Brain microvascular endothelial cell (primary cell): ENCODE data around the gene LIMS2.

Experiments used
- DNase-seq: peaks from one replicate; pipeline ENCODE4 v3.0.0-alpha.2; 2020
- H3K27ac ChIP-seq: fragments of 250-450 bp; sonication (Bioruptor Pico); 2 replicates; pipeline ENCODE4 v1.5.1; 2020; ENCODE audit warnings: mild to moderate bottlenecking, moderate library complexity
- H3K27me3 ChIP-seq: fragments of 250-450 bp; sonication (Bioruptor Pico); replicated peaks from 2 replicates; pipeline ENCODE4 v1.5.1; 2020; ENCODE audit warnings: mild to moderate bottlenecking
- H3K36me3 ChIP-seq: fragments of 250-450 bp; sonication (Bioruptor Pico); replicated peaks from 2 replicates; pipeline ENCODE4 v1.5.1; 2020; ENCODE audit warnings: mild to moderate bottlenecking
- H3K4me3 ChIP-seq: 2 replicates; pipeline ENCODE4 v1.5.1; 2011; ENCODE audit warnings: low read depth, mild to moderate bottlenecking, control low read depth, low read length, moderate library complexity
- in situ Hi-C: cut with HindIII; loops from 2 replicates; pipeline ENCODE4 v1.10.0; 2017; ENCODE audit warnings: low sequenced_read_pairs, low pct_ligation_motif_present
- TF ChIP-seq, protein P1 (sequence below): IDR thresholded peaks from 2 replicates; pipeline ENCODE4 v1.5.1; 2011; ENCODE audit warnings: low read depth, mild to moderate bottlenecking, moderate library complexity, low read length, control low read depth, inconsistent platforms; ENCODE audit errors: missing control alignments

The LIMS2 gene

DNA sequence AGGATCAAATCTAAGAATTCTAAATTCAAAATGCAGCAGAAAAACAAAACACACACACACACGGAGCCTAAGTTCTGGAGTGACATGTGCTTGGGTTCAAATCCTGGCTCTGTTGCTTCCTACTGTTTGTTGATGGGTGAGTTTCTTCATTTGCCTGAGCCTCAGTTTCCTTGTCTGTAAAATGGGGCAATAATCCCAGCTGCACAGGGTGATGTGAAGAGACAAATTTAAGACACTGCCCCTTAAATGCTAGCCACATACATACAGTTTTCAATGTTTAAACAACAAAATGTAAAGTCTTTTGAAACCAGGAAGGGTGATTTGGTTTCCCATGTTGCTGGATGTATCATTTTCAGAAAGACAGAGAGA, 30.3 kb downstream of the LIMS2 start:
- Histone ChIP-seq H3K27ac (no peak overlapping the region), H3K27me3 (no peaks in the 10 kb centered on the region)
- in situ Hi-C loops, result no loop called here

DNA sequence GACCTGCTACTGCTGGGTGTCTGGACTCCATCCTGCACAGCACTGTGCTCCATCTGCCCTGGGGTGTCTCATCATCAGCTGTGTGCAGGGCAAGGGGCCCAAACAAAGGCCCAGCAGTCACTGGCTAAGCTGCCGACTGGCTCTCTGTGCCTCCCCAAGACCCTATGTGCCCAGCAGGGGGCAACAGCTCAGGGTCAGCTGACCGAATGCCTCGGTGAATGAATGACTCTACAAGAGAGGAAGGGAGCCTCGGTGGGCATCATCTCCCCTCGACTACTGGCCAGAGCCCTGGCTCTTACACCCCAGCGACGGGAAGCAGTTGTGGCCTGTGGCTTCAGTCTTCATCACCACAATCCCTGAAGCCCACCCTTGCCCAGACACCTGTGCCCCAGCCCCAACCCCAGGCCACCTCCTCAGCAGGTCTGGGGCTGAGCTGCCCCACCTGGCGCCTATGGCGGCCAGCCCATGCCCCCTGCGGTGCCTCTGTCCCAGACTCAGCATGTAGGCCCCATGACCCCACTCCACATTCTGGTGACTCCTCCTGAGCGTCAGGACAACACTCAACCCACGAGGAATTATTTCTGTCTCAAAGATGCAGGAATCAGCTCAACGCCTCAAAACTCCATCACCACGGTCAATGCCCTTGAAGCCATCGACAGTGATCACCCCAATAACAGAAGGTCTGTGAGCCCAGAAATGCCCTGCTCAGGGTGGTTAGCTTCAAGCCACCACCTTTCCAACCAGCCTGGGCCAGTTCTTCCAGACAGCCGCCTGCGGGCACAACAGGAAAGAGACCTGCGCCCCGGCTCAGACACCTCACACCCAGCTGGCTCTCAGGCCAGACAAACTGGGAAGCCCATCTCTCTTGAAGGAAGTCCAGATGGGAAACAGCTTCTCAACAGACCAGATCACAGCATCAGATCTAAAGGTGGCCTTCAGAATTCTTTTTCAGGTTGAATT, 31.0 kb downstream of the LIMS2 start:
- H3K4me3 ChIP-seq, result no peak overlapping the region
- TF ChIP-seq, protein P1, sequence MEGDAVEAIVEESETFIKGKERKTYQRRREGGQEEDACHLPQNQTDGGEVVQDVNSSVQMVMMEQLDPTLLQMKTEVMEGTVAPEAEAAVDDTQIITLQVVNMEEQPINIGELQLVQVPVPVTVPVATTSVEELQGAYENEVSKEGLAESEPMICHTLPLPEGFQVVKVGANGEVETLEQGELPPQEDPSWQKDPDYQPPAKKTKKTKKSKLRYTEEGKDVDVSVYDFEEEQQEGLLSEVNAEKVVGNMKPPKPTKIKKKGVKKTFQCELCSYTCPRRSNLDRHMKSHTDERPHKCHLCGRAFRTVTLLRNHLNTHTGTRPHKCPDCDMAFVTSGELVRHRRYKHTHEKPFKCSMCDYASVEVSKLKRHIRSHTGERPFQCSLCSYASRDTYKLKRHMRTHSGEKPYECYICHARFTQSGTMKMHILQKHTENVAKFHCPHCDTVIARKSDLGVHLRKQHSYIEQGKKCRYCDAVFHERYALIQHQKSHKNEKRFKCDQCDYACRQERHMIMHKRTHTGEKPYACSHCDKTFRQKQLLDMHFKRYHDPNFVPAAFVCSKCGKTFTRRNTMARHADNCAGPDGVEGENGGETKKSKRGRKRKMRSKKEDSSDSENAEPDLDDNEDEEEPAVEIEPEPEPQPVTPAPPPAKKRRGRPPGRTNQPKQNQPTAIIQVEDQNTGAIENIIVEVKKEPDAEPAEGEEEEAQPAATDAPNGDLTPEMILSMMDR, result peak; percentile 9
- in situ Hi-C loops, result no loop called here
- H3K27ac ChIP-seq, result no peak overlapping the region
- DNase-seq, result no peak
- no peaks in the 10 kb centered on the region for H3K27me3 ChIP-seq
- H3K36me3 ChIP-seq, result no peaks in the 10 kb centered on the region

More for the DNA sequence above, 30.3 kb downstream of the LIMS2 start:
- Histone ChIP-seq H3K4me3 (no peak overlapping the region), H3K36me3 (no peaks in the 10 kb centered on the region)
- TF ChIP-seq, protein P1, result no peak
- no peak for DNase-seq

DNA sequence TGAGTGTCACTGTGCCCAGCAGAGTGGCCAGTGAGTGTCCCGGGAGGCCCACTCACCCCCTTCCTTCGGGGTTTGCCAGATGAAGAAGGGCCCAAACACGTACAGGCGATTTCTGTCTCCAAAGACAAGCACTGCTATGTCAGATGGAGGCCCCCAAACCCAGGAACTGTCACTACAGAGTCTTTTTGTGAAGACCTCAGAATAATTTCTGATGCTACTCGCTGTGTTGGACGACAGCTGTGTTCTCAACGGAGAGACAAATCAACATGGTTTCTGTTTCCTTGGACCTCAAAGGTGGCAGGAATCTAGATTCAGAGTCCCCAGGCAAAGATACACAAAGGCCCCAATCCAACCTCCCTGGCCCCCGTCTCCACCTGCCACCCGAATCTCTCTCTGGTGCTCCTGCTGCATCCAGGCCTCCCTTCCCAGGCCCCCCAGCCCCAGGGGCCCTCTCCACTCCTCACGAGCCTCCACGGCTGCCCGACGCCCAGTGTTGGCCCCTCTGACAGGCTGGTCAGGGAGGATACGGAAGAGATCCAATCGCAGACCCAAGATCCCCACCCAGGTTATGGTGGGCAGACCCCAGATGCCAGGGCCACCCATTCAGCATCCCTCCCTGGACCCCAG, 31.8 kb downstream of the LIMS2 start:
- in situ Hi-C loops, result no loop called here
- DNase-seq, result no peak
- H3K27me3 ChIP-seq, result no peaks in the 10 kb centered on the region
- H3K27ac ChIP-seq, result no peak overlapping the region
- H3K4me3 ChIP-seq, result no peak overlapping the region
- TF ChIP-seq, protein P1, result no peak
- H3K36me3 ChIP-seq, result no peaks in the 10 kb centered on the region

DNA sequence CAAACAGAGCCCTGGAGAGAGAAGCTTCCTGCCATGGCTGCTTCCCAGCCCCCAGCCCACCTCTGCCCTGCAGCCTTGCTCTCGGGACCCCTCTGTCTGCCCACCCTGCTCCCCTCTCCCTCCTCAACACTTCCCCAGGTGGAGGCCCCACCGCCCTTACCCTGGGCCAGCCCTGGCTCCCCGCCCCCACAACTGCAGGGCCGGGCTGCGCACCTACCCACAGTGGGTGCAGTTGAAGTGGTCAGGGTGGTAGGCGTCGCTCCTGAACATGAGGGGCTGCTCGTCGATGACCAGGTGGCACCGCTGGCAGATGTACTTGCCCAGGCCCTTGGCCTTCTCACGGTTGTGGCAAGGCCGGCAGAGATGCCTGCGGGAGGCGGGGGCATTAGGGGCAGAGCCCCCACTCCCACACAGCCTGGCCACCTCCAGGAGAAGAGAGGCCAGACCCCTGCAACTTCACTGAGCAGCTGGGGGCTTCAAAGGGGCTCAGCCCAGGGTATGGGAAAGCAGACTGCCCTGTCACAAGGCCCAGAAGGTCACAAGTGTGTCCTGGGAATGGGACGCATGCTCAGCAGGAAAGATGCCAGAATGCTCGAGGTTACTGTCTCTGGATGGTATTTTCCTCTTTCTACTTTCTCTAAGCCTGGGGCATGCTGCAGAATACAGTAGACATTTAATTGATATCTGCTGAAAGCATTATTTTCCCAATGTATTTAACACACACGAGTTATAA, 32.5 kb downstream of the LIMS2 start:
- Histone ChIP-seq H3K27ac (no peak overlapping the region), H3K4me3 (no peak overlapping the region), H3K36me3 (no peaks in the 10 kb centered on the region), H3K27me3 (no peaks in the 10 kb centered on the region)
- TF ChIP-seq, protein P1, result no peak
- in situ Hi-C loops, result no loop called here
- DNase-seq, result no peak

DNA sequence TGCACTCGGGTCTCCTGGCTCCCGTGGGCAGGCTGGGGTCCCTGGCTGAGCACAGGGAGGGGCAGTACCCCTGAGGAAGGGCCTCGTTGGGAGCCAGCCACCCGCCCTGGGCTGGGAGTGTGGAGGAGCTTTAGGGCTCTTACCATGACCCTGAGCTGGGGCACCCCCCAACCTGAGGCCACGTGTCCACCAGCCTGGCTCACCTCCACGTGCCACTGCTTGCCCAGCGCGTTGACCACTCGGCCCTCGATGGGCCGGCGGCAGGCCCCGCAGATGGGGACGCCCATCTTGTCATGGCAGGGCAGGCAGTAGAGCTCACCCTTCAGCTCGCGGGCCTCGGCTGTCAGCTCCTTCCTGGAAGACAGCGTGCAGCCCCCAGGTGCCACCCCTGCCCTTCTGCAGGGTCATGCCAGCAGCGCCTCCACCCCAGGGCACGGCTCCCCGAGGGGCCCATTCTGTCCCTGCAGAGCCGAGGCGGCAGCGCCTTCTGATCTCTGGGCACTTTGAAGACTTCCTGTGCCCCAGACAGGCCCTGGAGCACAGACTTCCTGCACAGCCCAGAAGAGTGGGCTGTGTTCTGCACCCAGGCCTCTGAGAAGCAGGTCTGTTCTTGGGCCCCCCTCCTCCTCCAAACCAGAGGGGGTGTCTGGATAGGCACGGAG, 33.4 kb downstream of the LIMS2 start:
- TF ChIP-seq, protein P1, result no peak
- Histone ChIP-seq H3K27ac (no peak overlapping the region), H3K36me3 (no peaks in the 10 kb centered on the region), H3K4me3 (no peak overlapping the region), H3K27me3 (no peaks in the 10 kb centered on the region)
- DNase-seq, result no peak
- in situ Hi-C loops, result no loop called here
